Caco-2 (cell line): ENCODE measurements around the gene BHLHE23. TPM values are rescaled to one million over a fixed set of nuclear protein-coding genes. Genes with fewer than 3 reads are reported as not detected.
"Not testable (repeated sequence)": the region's sequence is repeated elsewhere in the genome, so short reads cannot be mapped to it uniquely, and the experiment has no call there.

ENCODE experiments used
- BruUV-seq: library from RNA; stranded (reverse); fragments of 400-500 nt; replicated peaks from 2 replicates; lab custom pipeline; 2021; lab: Mats Ljungman, UMichigan
- CTCF ChIA-PET: fragments of 300-600 bp; sonication (Branson Sonifier 250); formaldehyde crosslinking; loops from one replicate; lab custom pipeline; 2022; ENCODE audit warnings: antibody characterized with exemption; lab: Charles Lee
- POLR2A ChIA-PET: fragments of 300-600 bp; sonication (Branson Sonifier 250); formaldehyde crosslinking; loops from one replicate; lab custom pipeline; 2022; ENCODE audit warnings: antibody characterized with exemption; lab: Charles Lee
- DNase-seq, 2 experiments: peaks; one replicate each; pipeline versions ENCODE4 v3.0.0 to v3.0.0-alpha.2; 2020 to 2022
- H3K27me3 ChIP-seq: replicated peaks from 2 replicates; pipeline ENCODE4 v1.6.0; 2011; ENCODE audit warnings: low read length; ENCODE audit not compliant: control insufficient read depth, insufficient read depth
- H3K36me3 ChIP-seq: 2 replicates; pipeline ENCODE4 v1.5.1; 2011; ENCODE audit warnings: low read length; ENCODE audit not compliant: control insufficient read depth, insufficient read depth
- H3K4me1 ChIP-seq: fragments of 250-450 bp; sonication (Bioruptor Pico); 2 replicates; pipeline ENCODE4 v1.5.1; 2020; ENCODE audit warnings: mild to moderate bottlenecking
- H3K4me3 ChIP-seq: 2 replicates; pipeline ENCODE4 v1.5.1; 2011; ENCODE audit warnings: low read depth, mild to moderate bottlenecking, control low read depth, low read length
- H3K9me3 ChIP-seq: fragments of 250-450 bp; sonication (Bioruptor Pico); 2 replicates; pipeline ENCODE4 v1.5.1; 2020; ENCODE audit warnings: mild to moderate bottlenecking, moderate library complexity
- H3K27ac Mint-ChIP-seq: one replicate; pipeline ENCODE4 v1.8.0; 2022; ENCODE audit warnings: mixed read lengths; ENCODE audit not compliant: unreplicated experiment
- H3K27me3 Mint-ChIP-seq: one replicate; pipeline ENCODE4 v1.8.0; 2022; ENCODE audit warnings: mixed read lengths; ENCODE audit not compliant: insufficient read depth, unreplicated experiment
- H3K36me3 Mint-ChIP-seq: one replicate; pipeline ENCODE4 v1.8.0; 2022; ENCODE audit warnings: mild to moderate bottlenecking, mixed read lengths; ENCODE audit not compliant: insufficient read depth, unreplicated experiment
- H3K4me1 Mint-ChIP-seq: one replicate; pipeline ENCODE4 v1.8.0; 2022; ENCODE audit warnings: low read depth, mixed read lengths; ENCODE audit not compliant: unreplicated experiment
- H3K4me3 Mint-ChIP-seq: one replicate; pipeline ENCODE4 v1.8.0; 2022; ENCODE audit warnings: mild to moderate bottlenecking, moderate library complexity, mixed read lengths; ENCODE audit not compliant: unreplicated experiment
- H3K9me3 Mint-ChIP-seq: one replicate; pipeline ENCODE4 v1.8.0; 2022; ENCODE audit warnings: mixed read lengths; ENCODE audit not compliant: unreplicated experiment
- intact Hi-C: fragments of 100-400 bp; cut with micrococcal nuclease; formaldehyde crosslinking; loops from one replicate; pipeline ENCODE4 v1.10.0; 2022; ENCODE audit not compliant: unreplicated experiment
- total RNA-seq: library from RNA; stranded (reverse); gene quantifications from 2 replicates; pipeline ENCODE4 v1.2.3, GENCODE V29; 2022
- TF ChIP-seq, protein P1 (sequence below), 2 experiments: fragments of 200-600 bp in 1 of 2; IDR thresholded peaks; 1 replicate in 1 of 2; 2 replicates in 1 of 2; pipeline versions ENCODE4 v1.5.1 to v1.8.0; 2011 to 2022; ENCODE audit warnings: antibody characterized with exemption in 1 of 2, control low read depth in 1 of 2, inconsistent platforms in 1 of 2, low read depth in 1 of 2, low read length in 1 of 2, mild to moderate bottlenecking in 1 of 2, moderate library complexity in 1 of 2; ENCODE audit not compliant: insufficient read depth in 1 of 2, severe bottlenecking in 1 of 2, unreplicated experiment in 1 of 2

Gene BHLHE23
- total RNA-seq, 1 experiment from 2014 or later: 0.95 TPM

DNA sequence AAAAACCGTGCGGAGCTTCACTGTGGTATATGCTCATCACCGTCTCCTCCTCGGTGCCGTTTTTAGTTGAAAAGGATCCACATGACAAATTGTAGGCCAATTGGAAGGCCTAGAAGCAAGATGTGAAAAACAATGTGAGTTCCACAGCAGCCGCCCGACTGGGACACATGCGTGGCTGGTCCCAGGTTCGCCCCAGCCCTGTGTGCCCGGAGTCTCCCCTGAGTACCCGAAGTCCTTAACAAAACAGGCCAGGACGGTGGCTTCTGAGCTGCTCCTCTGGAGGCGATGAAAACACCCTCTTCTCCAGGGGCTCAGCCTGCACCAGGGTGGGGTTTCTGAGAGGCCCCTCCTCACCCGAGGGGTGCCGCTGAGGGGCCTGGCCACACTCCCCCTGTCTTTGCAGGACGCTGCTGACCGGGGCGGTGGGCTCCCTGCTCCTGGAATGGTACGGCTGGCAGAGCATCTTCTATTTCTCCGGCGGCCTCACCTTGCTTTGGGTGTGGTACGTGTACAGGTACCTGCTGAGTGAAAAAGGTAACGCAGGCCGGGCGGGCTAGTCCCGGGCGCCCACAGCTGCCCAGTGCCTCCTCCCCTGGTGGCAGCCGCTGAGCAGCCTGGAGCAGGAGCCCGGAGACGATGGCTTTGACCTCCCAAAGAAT lies 44.4 kb downstream of the BHLHE23 start:
- H3K27ac Mint-ChIP-seq: no peak overlapping the region
- H3K4me3 ChIP-seq: no peak overlapping the region
- no peaks in the 10 kb centered on the region for H3K9me3 ChIP-seq
- intact Hi-C loops: no loop called here
- peaks cover 56% of the 10 kb centered on the region for H3K36me3 Mint-ChIP-seq
- no peaks in the 10 kb centered on the region for H3K4me1 ChIP-seq
- ChIA-PET POLR2A (no interaction called here), CTCF (interaction anchor here (0.8 kb wide), 2 partner anchors 10 to 47 kb away, joined by 3 read pairs; no protein-coding TSS in a partner anchor)
- H3K27me3 Mint-ChIP-seq: no peaks in the 10 kb centered on the region
- DNase-seq: no peak
- no peak overlapping the region for H3K4me3 Mint-ChIP-seq
- TF ChIP-seq, protein P1, sequence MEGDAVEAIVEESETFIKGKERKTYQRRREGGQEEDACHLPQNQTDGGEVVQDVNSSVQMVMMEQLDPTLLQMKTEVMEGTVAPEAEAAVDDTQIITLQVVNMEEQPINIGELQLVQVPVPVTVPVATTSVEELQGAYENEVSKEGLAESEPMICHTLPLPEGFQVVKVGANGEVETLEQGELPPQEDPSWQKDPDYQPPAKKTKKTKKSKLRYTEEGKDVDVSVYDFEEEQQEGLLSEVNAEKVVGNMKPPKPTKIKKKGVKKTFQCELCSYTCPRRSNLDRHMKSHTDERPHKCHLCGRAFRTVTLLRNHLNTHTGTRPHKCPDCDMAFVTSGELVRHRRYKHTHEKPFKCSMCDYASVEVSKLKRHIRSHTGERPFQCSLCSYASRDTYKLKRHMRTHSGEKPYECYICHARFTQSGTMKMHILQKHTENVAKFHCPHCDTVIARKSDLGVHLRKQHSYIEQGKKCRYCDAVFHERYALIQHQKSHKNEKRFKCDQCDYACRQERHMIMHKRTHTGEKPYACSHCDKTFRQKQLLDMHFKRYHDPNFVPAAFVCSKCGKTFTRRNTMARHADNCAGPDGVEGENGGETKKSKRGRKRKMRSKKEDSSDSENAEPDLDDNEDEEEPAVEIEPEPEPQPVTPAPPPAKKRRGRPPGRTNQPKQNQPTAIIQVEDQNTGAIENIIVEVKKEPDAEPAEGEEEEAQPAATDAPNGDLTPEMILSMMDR (IDR thresholded peaks at IDR 0.05; ENCODE audit: insufficient read depth in 1 of 2, low read depth in 1 of 2, low read length in 1 of 2, severe bottlenecking in 1 of 2, unreplicated experiment in 1 of 2): no peak
- peaks cover 25% of the 10 kb centered on the region for H3K36me3 ChIP-seq
- no peaks in the 10 kb centered on the region for H3K27me3 ChIP-seq
- no peaks in the 10 kb centered on the region for H3K4me1 Mint-ChIP-seq
- no TSS peak for BruUV-seq
- no peaks in the 10 kb centered on the region for H3K9me3 Mint-ChIP-seq

DNA sequence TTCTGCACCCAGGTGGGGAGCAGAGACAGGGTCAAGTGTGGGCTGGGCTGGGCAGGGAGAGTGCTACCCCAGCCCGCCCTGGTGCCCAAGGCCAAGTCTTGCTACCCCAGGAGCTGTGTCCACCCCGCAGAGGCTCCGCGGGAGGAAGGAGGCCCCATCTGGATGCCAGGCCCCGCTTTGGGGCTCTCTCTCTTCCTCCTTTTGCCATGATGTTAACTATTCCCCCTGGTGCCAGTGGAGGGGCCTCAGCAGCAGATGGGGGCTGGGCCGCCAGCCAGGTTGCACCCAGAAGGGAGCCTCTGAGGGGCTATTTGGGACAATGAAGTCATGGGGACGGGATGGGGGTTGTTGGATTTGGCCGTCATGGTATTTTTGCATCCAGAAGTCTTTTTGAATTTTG lies 45.0 kb downstream of the BHLHE23 start:
- no TSS peak for BruUV-seq
- no peaks in the 10 kb centered on the region for H3K4me1 ChIP-seq
- intact Hi-C loops: no loop called here
- Mint-ChIP-seq H3K27ac (no peak overlapping the region), H3K27me3 (no peaks in the 10 kb centered on the region), H3K4me3 (no peak overlapping the region), H3K36me3 (peaks cover 58% of the 10 kb centered on the region), H3K9me3 (no peaks in the 10 kb centered on the region), H3K4me1 (peaks cover 1% of the 10 kb centered on the region)
- H3K27me3 ChIP-seq: no peaks in the 10 kb centered on the region
- CTCF ChIA-PET: interaction anchor here (0.6 kb wide), 1 partner anchor 9 kb away, joined by 3 read pairs; no protein-coding TSS in a partner anchor
- H3K9me3 ChIP-seq: no peaks in the 10 kb centered on the region
- no peak overlapping the region for H3K4me3 ChIP-seq
- peaks cover 29% of the 10 kb centered on the region for H3K36me3 ChIP-seq
- TF ChIP-seq, protein P1 (IDR thresholded peaks at IDR 0.05; ENCODE audit: insufficient read depth in 1 of 2, low read depth in 1 of 2, low read length in 1 of 2, severe bottlenecking in 1 of 2, unreplicated experiment in 1 of 2): no peak
- DNase-seq: no peak
- POLR2A ChIA-PET: no interaction called here

DNA sequence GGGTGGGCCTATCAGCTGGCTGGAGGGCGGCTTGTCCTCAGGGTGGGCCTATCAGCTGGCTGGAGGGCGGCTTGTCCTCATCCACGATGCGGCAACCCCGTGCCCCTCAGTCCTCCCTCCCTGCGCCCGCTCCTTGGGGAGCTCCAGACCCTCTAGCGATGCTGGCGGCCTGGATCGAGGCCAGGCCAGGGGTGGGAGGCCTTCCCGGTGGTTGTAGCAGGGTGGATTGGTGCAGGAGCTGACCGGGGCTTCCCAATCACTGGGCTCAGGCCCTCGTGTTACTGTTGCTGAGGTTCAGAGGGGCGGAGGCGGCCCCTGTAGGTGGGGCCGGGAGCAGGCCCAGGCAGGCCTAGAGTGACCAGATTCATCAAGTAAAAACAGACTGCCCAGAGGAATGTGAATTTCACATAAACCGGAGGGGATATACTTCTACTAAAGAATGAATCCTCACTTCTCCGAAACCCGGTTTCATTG lies 45.4 kb downstream of the BHLHE23 start:
- Mint-ChIP-seq H3K36me3 (peaks cover 59% of the 10 kb centered on the region), H3K27me3 (no peaks in the 10 kb centered on the region), H3K9me3 (no peaks in the 10 kb centered on the region), H3K27ac (no peak overlapping the region), H3K4me1 (peaks cover 6% of the 10 kb centered on the region), H3K4me3 (no peak overlapping the region)
- ChIA-PET POLR2A (no interaction called here), CTCF (interaction anchor here (0.6 kb wide), 1 partner anchor 9 kb away, joined by 3 read pairs; no protein-coding TSS in a partner anchor)
- peaks cover 29% of the 10 kb centered on the region for H3K36me3 ChIP-seq
- no peaks in the 10 kb centered on the region for H3K27me3 ChIP-seq
- no peaks in the 10 kb centered on the region for H3K4me1 ChIP-seq
- intact Hi-C loops: no loop called here
- TF ChIP-seq, protein P1 (IDR thresholded peaks at IDR 0.05; ENCODE audit: insufficient read depth in 1 of 2, low read depth in 1 of 2, low read length in 1 of 2, severe bottlenecking in 1 of 2, unreplicated experiment in 1 of 2): peak in 1 of 2 experiments; percentile 25
- BruUV-seq: no TSS peak
- no peak overlapping the region for H3K4me3 ChIP-seq
- no peak for DNase-seq
- no peaks in the 10 kb centered on the region for H3K9me3 ChIP-seq

DNA sequence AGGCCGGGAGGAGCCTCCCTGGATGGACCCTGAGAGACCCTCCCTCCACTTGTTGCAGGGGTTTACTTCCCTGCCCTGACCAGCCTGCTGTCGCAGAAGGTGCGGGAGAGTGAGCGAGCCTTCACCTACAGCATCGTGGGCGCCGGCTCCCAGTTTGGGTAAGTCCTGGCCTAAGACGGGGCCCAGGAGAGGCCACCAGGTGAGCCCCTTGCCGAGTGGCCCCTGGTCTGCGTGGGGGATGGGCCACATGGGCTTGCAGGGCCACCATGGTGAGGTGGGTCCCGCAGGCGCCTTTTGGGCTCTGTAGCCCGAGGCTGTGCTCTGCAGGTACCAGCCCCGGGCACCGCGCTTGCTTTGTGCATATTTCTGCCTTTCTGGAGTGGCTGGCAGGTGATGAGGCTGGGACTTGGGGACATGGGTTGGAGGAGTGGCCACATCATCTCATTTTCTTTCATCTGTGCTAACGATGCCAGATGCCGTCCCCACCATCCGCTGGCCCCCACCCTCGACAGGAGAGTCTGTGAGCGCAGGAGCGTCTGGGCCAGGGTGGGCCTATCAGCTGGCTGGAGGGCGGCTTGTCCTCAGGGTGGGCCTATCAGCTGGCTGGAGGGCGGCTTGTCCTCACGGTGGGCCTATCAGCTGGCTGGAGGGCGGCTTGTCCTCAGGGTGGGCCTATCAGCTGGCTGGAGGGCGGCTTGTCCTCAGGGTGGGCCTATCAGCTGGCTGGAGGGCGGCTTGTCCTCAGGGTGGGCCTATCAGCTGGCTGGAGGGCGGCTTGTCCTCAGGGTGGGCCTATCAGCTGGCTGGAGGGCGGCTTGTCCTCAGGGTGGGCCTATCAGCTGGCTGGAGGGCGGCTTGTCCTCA lies 46.1 kb downstream of the BHLHE23 start:
- intact Hi-C loops, BruUV-seq, H3K27ac Mint-ChIP-seq, H3K9me3 Mint-ChIP-seq, H3K4me1 ChIP-seq, H3K27me3 Mint-ChIP-seq, POLR2A ChIA-PET, H3K27me3 ChIP-seq, DNase-seq, H3K4me3 Mint-ChIP-seq, H3K9me3 ChIP-seq, H3K4me3 ChIP-seq: not testable (repeated sequence)
- H3K36me3 ChIP-seq: peaks cover 29% of the 10 kb centered on the region
- CTCF ChIA-PET: interaction anchor here (2.1 kb wide), 1 partner anchor 12 kb away, joined by 8 read pairs; no protein-coding TSS in a partner anchor
- Mint-ChIP-seq H3K36me3 (peaks cover 66% of the 10 kb centered on the region), H3K4me1 (peaks cover 13% of the 10 kb centered on the region)
